HG03432 (cell line): ENCODE data around the gene KLC3.

Experiments
- ATAC-seq: cut with Tn5 transposase; IDR thresholded peaks from one replicate; pipeline ENCODE4 v1.9.1; 2021; ENCODE audit warnings: mild to moderate bottlenecking, moderate library complexity; ENCODE audit not compliant: unreplicated experiment

The KLC3 gene

GRCh38 chr19:45348367-45349125 lies 8.0 kb downstream of the KLC3 start:
- no peak for ATAC-seq

GRCh38 chr19:45349126-45349415 lies 8.5 kb downstream of the KLC3 start:
- ATAC-seq: no peak

- no peak for ATAC-seq
These were observed 8.9 kb downstream of the KLC3 start for GRCh38 chr19:45349430-45349941.

GRCh38 chr19:45350477-45351058 lies 10.0 kb downstream of the KLC3 start:
- no peak for ATAC-seq

- no peak for ATAC-seq
These were observed 10.9 kb downstream of the KLC3 start for GRCh38 chr19:45351401-45351952.

- no peak for ATAC-seq
These were observed 11.5 kb downstream of the KLC3 start for GRCh38 chr19:45352062-45352461.

GRCh38 chr19:45352471-45352870 lies 11.9 kb downstream of the KLC3 start:
- no peak for ATAC-seq

GRCh38 chr19:45352914-45353796 lies 12.6 kb downstream of the KLC3 start:
- no peak for ATAC-seq

- no peak for ATAC-seq
These were observed 13.8 kb downstream of the KLC3 start for GRCh38 chr19:45354241-45354842.

- ATAC-seq: no peak
These were observed 14.9 kb downstream of the KLC3 start for GRCh38 chr19:45355402-45355801.

- ATAC-seq: no peak
These were observed 15.4 kb downstream of the KLC3 start for GRCh38 chr19:45355910-45356309.

GRCh38 chr19:45356760-45357444 lies 16.4 kb downstream of the KLC3 start:
- ATAC-seq: no peak

- ATAC-seq: no peak
These were observed 16.9 kb downstream of the KLC3 start for GRCh38 chr19:45357445-45357783.

GRCh38 chr19:45358213-45358792 lies 17.8 kb downstream of the KLC3 start:
- ATAC-seq: no peak

- no peak for ATAC-seq
These were observed 21.1 kb downstream of the KLC3 start for GRCh38 chr19:45361608-45362007.

GRCh38 chr19:45362291-45362690 lies 21.7 kb downstream of the KLC3 start:
- no peak for ATAC-seq

- ATAC-seq: no peak
These were observed 23.4 kb downstream of the KLC3 start for GRCh38 chr19:45363861-45364459.

GRCh38 chr19:45364696-45365095 lies 24.1 kb downstream of the KLC3 start:
- ATAC-seq: no peak

- ATAC-seq: no peak
These were observed 27.6 kb downstream of the KLC3 start for GRCh38 chr19:45368127-45368526.
